Naive thymus-derived CD4-positive, alpha-beta T cell (primary cell): ENCODE measurements around the gene IRF3. TPM values are rescaled to one million over a fixed set of nuclear protein-coding genes. Genes with fewer than 3 reads are reported as not detected.
A peak's percentile ranks its signal among the peaks of the same experiment; 100 is the strongest.

Experiments used
- ATAC-seq: fragments of 150-1000 bp; cut with Tn5 transposase; 2 replicates; pipeline ENCODE4 v1.10.0; 2021; ENCODE audit warnings: mild to moderate bottlenecking, moderate library complexity
- CTCF ChIA-PET: fragments of 350-600 bp; sonication (Branson Sonifier 250); formaldehyde crosslinking; loops from one replicate; lab custom pipeline; 2021; ENCODE audit warnings: antibody characterized with exemption; lab: Charles Lee
- POLR2A ChIA-PET: fragments of 350-600 bp; sonication (Branson Sonifier 250); formaldehyde crosslinking; loops from one replicate; lab custom pipeline; 2021; ENCODE audit warnings: antibody characterized with exemption, inconsistent platforms; lab: Charles Lee
- DNase-seq, 9 donors: peaks; one replicate each; pipeline versions ENCODE4 v3.0.0 to v3.0.0-alpha.2; 2020 to 2022; ENCODE audit warnings: mixed read lengths in 1 of 9
- H3K27ac ChIP-seq: one replicate; pipeline ENCODE4 v1.7.0; 2013; ENCODE audit warnings: mild to moderate bottlenecking, low read depth, low read length, moderate library complexity
- H3K27me3 ChIP-seq, 2 donors: one replicate each; pipeline ENCODE4 v1.7.0; 2013; ENCODE audit warnings: low read length in 2 of 2, mild to moderate bottlenecking in 2 of 2, moderate library complexity in 2 of 2; ENCODE audit not compliant: control insufficient read depth in 2 of 2, insufficient read depth in 2 of 2
- H3K36me3 ChIP-seq, 3 experiments: 1 replicate in 2 of 3; 2 replicates in 1 of 3; pipeline ENCODE4 v1.7.0; 2013; ENCODE audit warnings: low read length in 3 of 3, mild to moderate bottlenecking in 3 of 3, moderate library complexity in 1 of 3; ENCODE audit not compliant: insufficient read depth in 3 of 3, control insufficient read depth in 2 of 3
- H3K4me1 ChIP-seq, 2 donors: one replicate each; pipeline ENCODE4 v1.7.0; 2013; ENCODE audit warnings: low read length in 2 of 2, mild to moderate bottlenecking in 2 of 2, moderate library complexity in 1 of 2; ENCODE audit not compliant: control insufficient read depth in 2 of 2, insufficient read depth in 2 of 2
- H3K4me3 ChIP-seq: 2 replicates; pipeline ENCODE4 v1.7.0; 2013; ENCODE audit warnings: mild to moderate bottlenecking, low read length
- H3K9me3 ChIP-seq, 3 experiments: 1 replicate in 2 of 3; 2 replicates in 1 of 3; pipeline ENCODE4 v1.7.0; 2013; ENCODE audit warnings: low read length in 3 of 3; ENCODE audit not compliant: control insufficient read depth in 2 of 3
- H3K27ac Mint-ChIP-seq, 9 donors: one replicate each; pipeline ENCODE4 v1.8.0; 2020 to 2022; ENCODE audit warnings: mixed read lengths in 9 of 9, mild to moderate bottlenecking in 8 of 9, moderate library complexity in 5 of 9, inconsistent platforms in 2 of 9
- H3K27me3 Mint-ChIP-seq, 5 donors: one replicate each; pipeline ENCODE4 v1.8.0; 2021 to 2022; ENCODE audit warnings: mixed read lengths in 5 of 5, mild to moderate bottlenecking in 1 of 5
- H3K36me3 Mint-ChIP-seq, 5 donors: one replicate each; pipeline ENCODE4 v1.8.0; 2020 to 2022; ENCODE audit warnings: mixed read lengths in 5 of 5, mild to moderate bottlenecking in 3 of 5, inconsistent platforms in 1 of 5
- H3K4me1 Mint-ChIP-seq, 7 donors: one replicate each; pipeline ENCODE4 v1.8.0; 2020 to 2022; ENCODE audit warnings: mixed read lengths in 7 of 7, mild to moderate bottlenecking in 3 of 7, inconsistent platforms in 1 of 7
- H3K4me3 Mint-ChIP-seq, 10 donors: one replicate each; pipeline ENCODE4 v1.8.0; 2020 to 2022; ENCODE audit warnings: mild to moderate bottlenecking in 10 of 10, mixed read lengths in 10 of 10, moderate library complexity in 6 of 10, inconsistent platforms in 2 of 10
- H3K9me3 Mint-ChIP-seq, 11 donors: one replicate each; pipeline ENCODE4 v1.8.0; 2020 to 2022; ENCODE audit warnings: mixed read lengths in 11 of 11, mild to moderate bottlenecking in 4 of 11, inconsistent platforms in 1 of 11, moderate library complexity in 1 of 11
- intact Hi-C, 2 donors: fragments of 100-400 bp; cut with micrococcal nuclease; formaldehyde crosslinking; loops; one replicate each; pipeline ENCODE4 v1.15.1; 2023
- polyA plus RNA-seq, 2 donors: library from polyadenylated mRNA; unstranded; fragments of 300-500 nt; fragmentation: Illumina TruSeq; gene quantifications; one replicate each; pipeline ENCODE4 v1.2.3, GENCODE V29; 2021
- total RNA-seq, 6 experiments: library from RNA in 5 of 6; stranded (reverse) in 5 of 6; gene quantifications; 1 replicate in 5 of 6; 2 replicates in 1 of 6; pipeline ENCODE4 v1.2.3 and lab custom pipeline; 2021 to 2026

IRF3 gene
- total and polyA plus RNA-seq, 7 experiments from 2014 or later: 55.5 to 346 (median 178) TPM

DNA sequence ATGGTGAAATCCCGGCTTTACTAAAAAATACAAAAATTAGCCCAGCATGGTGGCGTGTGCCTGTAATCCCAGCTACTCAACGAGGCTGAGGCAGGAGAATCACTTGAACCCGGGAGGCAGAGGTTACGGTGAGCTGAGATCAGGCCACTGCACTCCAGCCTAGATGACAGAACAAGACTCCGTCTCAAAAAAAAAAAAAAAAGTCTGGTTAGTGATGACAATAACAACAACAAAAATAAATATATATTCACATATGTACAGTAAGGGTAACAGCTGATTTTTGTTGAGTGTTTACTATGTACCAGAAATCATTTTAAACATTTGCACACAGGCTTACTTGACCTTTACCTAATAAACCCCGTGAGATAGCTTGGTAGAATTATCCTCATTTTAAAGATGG is 48.7 kb downstream of the IRF3 start:
- H3K4me3 Mint-ChIP-seq: no peak overlapping the region
- POLR2A ChIA-PET: interaction anchor here (1.0 to 1.7 kb wide), 3 partner anchors 22 to 23 kb away, joined by 3 to 8 read pairs (median 5); partner anchors contain the start of gene RRAS

DNA sequence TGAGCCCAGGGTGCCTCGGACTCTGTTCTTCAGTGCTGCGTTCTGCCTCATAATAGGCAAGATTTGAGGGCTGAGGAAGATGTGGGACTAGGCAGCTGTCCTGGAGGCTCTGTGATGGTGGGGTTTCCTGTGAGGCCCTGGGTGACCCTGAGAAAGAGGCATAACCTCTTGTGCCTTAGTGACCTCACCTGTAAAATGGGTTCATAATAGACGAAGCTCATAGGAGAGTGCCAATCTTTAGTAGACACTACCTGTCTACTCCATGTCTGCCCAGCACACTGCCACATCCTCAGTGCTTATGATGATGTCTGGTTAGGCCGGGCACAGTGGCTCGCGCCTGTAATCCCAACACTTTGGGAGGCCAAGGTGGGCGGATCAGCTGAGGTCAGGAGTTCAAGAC is 49.1 kb downstream of the IRF3 start:
- ATAC-seq: no peak
- Histone ChIP-seq H3K9me3 (peaks cover 0 to 11% (median 0%) of the 10 kb centered on the region in 3 experiments), H3K4me1 (no peaks in the 10 kb centered on the region), H3K27ac (no peak overlapping the region), H3K27me3 (no peaks in the 10 kb centered on the region), H3K36me3 (peaks cover 14 to 86% (median 22%) of the 10 kb centered on the region in 3 experiments), H3K4me3 (no peak overlapping the region)
- Mint-ChIP-seq H3K27ac (no peak overlapping the region), H3K27me3 (no peaks in the 10 kb centered on the region), H3K36me3 (peaks cover 5 to 41% (median 31%) of the 10 kb centered on the region in 5 donors), H3K4me3 (no peak overlapping the region), H3K9me3 (peaks cover 0 to 1% (median 0%) of the 10 kb centered on the region in 11 donors), H3K4me1 (peaks cover 3 to 19% (median 12%) of the 10 kb centered on the region in 7 donors)
- intact Hi-C loops: no loop called here
- CTCF ChIA-PET: no interaction called here
- no peak for DNase-seq
- POLR2A ChIA-PET: interaction anchor here (1.0 to 1.7 kb wide), 2 partner anchors 22 to 24 kb away, joined by 5 to 8 read pairs; partner anchors contain the start of gene RRAS

More for the DNA sequence above, 48.7 kb downstream of the IRF3 start:
- CTCF ChIA-PET: interaction anchor here (0.6 to 0.7 kb wide), 2 partner anchors 78 to 319 kb away, joined by 3 to 4 read pairs; no protein-coding TSS in a partner anchor
- H3K9me3 Mint-ChIP-seq: peaks cover 0 to 1% (median 0%) of the 10 kb centered on the region in 11 donors
- peaks cover 3 to 19% (median 12%) of the 10 kb centered on the region in 7 donors for H3K4me1 Mint-ChIP-seq
- no peaks in the 10 kb centered on the region for H3K4me1 ChIP-seq
- ATAC-seq: no peak
- no peaks in the 10 kb centered on the region for H3K27me3 Mint-ChIP-seq
- H3K27me3 ChIP-seq: no peaks in the 10 kb centered on the region
- DNase-seq: no peak
- intact Hi-C loops: no loop called here
- no peak overlapping the region for H3K27ac ChIP-seq
- H3K27ac Mint-ChIP-seq: no peak overlapping the region
- H3K9me3 ChIP-seq: peaks cover 0 to 11% (median 0%) of the 10 kb centered on the region in 3 experiments
- no peak overlapping the region for H3K4me3 ChIP-seq
- H3K36me3 Mint-ChIP-seq: peaks cover 5 to 42% (median 31%) of the 10 kb centered on the region in 5 donors
- peaks cover 14 to 90% (median 26%) of the 10 kb centered on the region in 3 experiments for H3K36me3 ChIP-seq

DNA sequence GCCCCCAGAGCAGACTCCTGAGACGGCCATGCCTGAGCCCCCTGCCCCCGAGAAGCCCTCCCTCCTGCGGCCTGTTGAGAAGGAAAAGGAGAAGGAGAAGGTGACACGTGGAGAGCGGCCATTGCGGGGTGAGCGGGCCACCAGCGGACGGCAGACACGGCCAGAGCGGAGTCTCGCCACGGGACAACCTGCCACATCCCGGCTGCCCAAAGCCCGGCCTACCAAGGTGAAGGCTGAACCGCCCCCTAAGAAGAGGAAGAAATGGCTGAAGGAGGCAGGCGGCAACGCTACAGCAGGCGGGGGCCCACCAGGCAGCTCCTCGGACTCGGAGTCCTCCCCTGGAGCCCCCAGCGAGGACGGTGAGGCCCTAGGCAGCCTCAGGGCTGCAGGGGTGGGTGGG is 49.8 kb downstream of the IRF3 start:
- Histone ChIP-seq H3K9me3 (peaks cover 0 to 11% (median 0%) of the 10 kb centered on the region in 3 experiments), H3K36me3 (peaks cover 14 to 86% (median 20%) of the 10 kb centered on the region in 3 experiments), H3K27me3 (no peaks in the 10 kb centered on the region), H3K27ac (no peak overlapping the region), H3K4me3 (no peak overlapping the region), H3K4me1 (no peaks in the 10 kb centered on the region)
- intact Hi-C loops: no loop called here
- H3K4me1 Mint-ChIP-seq: peaks cover 3 to 19% (median 12%) of the 10 kb centered on the region in 7 donors
- no peak for DNase-seq
- peaks cover 0 to 1% (median 0%) of the 10 kb centered on the region in 11 donors for H3K9me3 Mint-ChIP-seq
- POLR2A ChIA-PET: interaction anchor here (0.8 to 1.0 kb wide), 2 partner anchors 23 to 32 kb away, joined by 3 to 5 read pairs; no protein-coding TSS in a partner anchor
- H3K36me3 Mint-ChIP-seq: peaks cover 5 to 41% (median 31%) of the 10 kb centered on the region in 5 donors
- no peaks in the 10 kb centered on the region for H3K27me3 Mint-ChIP-seq
- H3K27ac Mint-ChIP-seq: peak overlapping the region in 2 of 9 donors; percentile 3 to 62
- CTCF ChIA-PET: interaction anchor here (0.5 kb wide), 1 partner anchor 697 kb away, joined by 3 read pairs; no protein-coding TSS in a partner anchor
- ATAC-seq: no peak
- H3K4me3 Mint-ChIP-seq: no peak overlapping the region

DNA sequence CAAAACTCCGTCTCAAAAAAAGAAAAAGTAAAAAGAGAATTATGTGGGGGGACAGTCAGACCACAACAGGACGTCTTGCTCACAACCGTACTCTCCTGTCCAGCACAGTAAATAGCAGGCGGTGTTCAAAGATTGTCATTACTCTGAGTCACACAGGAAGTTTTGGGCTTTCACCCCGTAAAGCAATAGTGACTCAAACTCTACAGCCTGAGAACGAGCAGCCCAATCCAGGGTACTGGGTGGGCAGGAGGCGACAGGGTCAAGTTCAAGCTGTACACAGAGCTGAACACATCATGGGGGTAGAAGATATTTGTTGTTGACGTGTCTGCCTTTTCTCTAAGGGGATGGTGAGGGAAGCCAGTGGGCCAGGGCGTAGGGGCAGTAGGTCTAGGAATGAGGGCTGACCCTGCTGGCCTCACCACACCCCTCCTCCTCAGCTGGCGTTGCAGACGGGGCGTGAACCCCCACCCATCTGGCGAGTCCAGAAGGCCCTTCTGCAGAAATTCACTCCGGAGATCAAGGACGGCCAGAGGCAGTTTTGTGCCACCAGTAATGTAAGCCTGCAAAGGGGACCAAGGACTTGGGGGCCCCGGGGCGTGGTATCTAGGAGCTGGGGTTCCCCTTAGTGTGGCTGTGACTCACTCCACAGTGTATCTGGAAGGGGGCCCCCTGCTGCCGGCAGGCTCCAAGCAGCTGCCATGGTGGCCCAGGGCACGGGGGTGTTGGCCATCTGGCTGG is 51.4 kb downstream of the IRF3 start:
- H3K9me3 Mint-ChIP-seq: peaks cover 0 to 1% (median 0%) of the 10 kb centered on the region in 11 donors

DNA sequence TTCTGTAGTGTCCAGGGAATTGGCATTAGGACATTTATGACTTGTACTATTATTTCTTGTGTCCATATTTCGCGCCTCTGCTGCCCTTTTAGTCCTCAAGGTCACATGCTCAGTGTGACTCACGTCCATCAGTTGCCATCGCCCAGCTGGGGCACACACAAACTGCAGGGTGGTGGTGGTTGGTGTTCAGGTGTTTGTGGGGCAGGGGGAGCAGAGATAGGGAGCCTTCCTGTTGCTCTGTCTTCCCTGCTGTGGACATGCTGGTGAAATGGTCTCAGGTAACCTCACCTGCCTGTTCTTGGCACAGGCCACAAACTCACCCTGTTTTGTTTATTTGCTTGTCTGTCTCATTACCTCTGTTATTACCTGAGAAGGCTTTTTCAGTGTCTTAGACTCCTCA is 52.3 kb downstream of the IRF3 start:
- Histone ChIP-seq H3K4me3 (no peak overlapping the region), H3K36me3 (peaks cover 14 to 85% (median 21%) of the 10 kb centered on the region in 3 experiments), H3K4me1 (no peaks in the 10 kb centered on the region), H3K9me3 (peaks cover 0 to 11% (median 0%) of the 10 kb centered on the region in 3 experiments), H3K27me3 (no peaks in the 10 kb centered on the region), H3K27ac (no peak overlapping the region)
- CTCF ChIA-PET: no interaction called here
- no peak for DNase-seq
- H3K4me3 Mint-ChIP-seq: no peak overlapping the region
- peaks cover 4 to 36% (median 27%) of the 10 kb centered on the region in 5 donors for H3K36me3 Mint-ChIP-seq
- POLR2A ChIA-PET: no interaction called here
- peak overlapping the region in 4 of 9 donors; percentile 3 to 74 (median 61) for H3K27ac Mint-ChIP-seq
- peaks cover 0 to 1% (median 0%) of the 10 kb centered on the region in 11 donors for H3K9me3 Mint-ChIP-seq
- intact Hi-C loops: no loop called here
- H3K27me3 Mint-ChIP-seq: no peaks in the 10 kb centered on the region
- ATAC-seq: no peak
- H3K4me1 Mint-ChIP-seq: peaks cover 3 to 25% (median 12%) of the 10 kb centered on the region in 7 donors

More for the DNA sequence above, 51.4 kb downstream of the IRF3 start:
- no peaks in the 10 kb centered on the region for H3K4me1 ChIP-seq
- peaks cover 3 to 23% (median 14%) of the 10 kb centered on the region in 7 donors for H3K4me1 Mint-ChIP-seq
- ChIA-PET CTCF (no interaction called here), POLR2A (no interaction called here)
- H3K9me3 ChIP-seq: peaks cover 0 to 11% (median 0%) of the 10 kb centered on the region in 3 experiments
- H3K27me3 ChIP-seq: no peaks in the 10 kb centered on the region
- H3K27me3 Mint-ChIP-seq: no peaks in the 10 kb centered on the region
- H3K36me3 Mint-ChIP-seq: peaks cover 5 to 41% (median 31%) of the 10 kb centered on the region in 5 donors
- intact Hi-C loops: no loop called here
- H3K4me3 ChIP-seq: no peak overlapping the region
- DNase-seq (no peak), ATAC-seq (peak; percentile 71)
- peak overlapping the region in 7 of 9 donors; percentile 3 to 81 (median 64) for H3K27ac Mint-ChIP-seq
- no peak overlapping the region for H3K27ac ChIP-seq
- H3K36me3 ChIP-seq: peaks cover 14 to 85% (median 14%) of the 10 kb centered on the region in 3 experiments
- peak overlapping the region in 1 of 10 donors; percentile 32 for H3K4me3 Mint-ChIP-seq
